GM18505 (cell line): ENCODE measurements around the gene ZCCHC14.
"Not testable (repeated sequence)": the region's sequence is repeated elsewhere in the genome, so short reads cannot be mapped to it uniquely, and the experiment has no call there.

Experiments used
- ATAC-seq: cut with Tn5 transposase; IDR thresholded peaks from one replicate; pipeline ENCODE4 v1.9.1; 2021; ENCODE audit not compliant: unreplicated experiment
- POLR2A ChIP-seq: IDR thresholded peaks from 4 replicates; pipeline ENCODE4 v1.6.1; 2011; ENCODE audit warnings: borderline replicate concordance; ENCODE audit not compliant: insufficient read depth, insufficient read length; ENCODE audit errors: extremely low read depth

ZCCHC14 gene

DNA sequence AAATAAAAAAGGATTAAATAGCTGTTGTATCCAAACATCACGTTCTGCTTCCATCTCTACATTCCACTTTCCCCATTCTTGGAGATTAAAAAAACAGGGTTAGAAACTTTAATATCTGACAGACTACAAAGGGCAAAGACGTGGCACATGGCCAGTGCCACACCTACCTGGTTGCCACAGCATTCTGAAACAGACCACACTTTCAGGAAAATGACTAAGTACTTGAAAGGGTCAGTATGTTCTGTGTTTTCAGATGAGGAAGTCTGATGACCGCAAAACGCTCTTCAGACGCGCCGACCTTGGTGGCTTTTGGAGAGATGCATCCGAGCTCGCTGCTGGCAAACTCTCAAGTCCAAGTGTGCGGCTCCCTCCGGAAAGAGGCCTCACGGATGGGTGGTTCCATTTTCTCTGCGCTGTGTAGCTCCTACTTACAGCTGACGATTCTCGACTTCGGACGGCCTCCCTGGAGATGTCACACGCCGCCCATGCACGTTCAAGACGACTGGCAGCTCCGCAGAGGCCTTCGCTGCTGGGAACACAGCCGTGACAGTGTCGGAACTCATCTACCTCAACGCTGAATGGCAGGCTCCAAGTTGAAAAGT is 85.2 kb downstream of the ZCCHC14 start:
- no peak for ATAC-seq
- no peak for TF ChIP-seq POLR2A

DNA sequence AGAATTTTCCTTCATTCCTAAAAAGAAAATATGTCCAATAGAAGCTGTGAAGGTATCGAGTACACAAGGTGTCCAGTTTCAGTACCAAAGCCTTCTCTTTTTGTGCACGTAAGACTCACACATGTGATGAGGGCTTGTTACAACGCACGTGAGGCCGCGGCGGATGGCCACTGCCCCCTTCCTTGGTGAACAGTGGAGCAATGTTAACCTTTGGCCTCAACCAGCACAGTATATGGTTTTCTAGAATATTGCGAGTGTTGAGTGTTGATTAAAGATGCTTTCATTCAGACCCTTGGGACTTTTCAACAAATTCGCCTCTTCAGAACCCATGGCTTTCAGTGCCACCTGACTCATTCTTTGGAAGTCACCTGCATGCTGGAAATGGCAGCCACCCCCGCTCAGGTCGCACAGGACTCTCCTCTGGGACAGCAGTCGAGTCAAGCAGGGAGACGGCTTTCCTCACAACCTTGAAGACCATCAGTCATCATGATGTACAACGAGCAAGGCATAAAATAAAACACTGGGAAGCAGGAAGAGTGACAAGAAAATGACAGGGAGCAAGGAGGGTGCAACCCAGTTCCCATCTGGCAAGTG is 86.2 kb downstream of the ZCCHC14 start:
- no peak for ATAC-seq
- TF ChIP-seq POLR2A: no peak

DNA sequence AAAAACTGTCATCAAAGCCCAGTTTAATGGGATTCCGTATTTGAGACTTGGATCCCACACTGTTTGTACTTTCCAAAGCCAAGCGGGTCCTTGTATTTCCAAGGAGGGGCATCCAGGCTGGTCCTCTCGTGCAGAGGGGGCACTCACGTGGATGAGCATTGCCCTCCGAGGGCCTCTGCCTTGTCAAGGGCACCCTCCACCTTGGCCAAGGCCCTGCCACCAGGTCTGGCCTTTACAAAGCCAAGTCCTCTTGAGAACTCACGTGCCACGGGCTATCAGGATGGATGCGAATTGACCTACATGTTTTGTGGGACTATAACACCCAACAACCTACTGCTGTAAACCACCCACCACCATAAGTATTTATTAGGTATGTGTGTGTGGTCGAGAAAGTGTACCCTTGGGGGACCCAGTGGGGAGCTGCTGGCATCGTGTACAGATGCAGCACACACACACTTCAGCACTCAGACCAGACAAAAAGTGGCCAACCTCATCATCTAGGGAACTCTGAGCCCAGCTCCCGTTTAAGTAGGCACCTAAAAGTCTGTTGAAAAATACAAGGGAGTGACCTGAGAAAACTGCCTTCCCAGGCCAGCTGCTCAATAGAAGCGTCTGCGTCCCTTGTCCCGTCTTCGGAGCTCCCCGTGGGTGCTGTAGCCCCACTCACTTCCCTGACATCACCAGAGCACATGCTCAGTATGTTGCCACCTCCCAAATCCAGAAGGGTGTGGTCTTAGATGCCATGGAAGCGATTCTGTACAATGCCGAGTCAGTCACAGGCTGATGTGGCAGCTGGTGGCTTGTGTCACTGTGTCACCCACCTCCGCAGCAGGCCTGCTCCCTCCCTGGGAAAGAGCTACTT is 87.8 kb downstream of the ZCCHC14 start:
- no peak for TF ChIP-seq POLR2A
- ATAC-seq: no peak

DNA sequence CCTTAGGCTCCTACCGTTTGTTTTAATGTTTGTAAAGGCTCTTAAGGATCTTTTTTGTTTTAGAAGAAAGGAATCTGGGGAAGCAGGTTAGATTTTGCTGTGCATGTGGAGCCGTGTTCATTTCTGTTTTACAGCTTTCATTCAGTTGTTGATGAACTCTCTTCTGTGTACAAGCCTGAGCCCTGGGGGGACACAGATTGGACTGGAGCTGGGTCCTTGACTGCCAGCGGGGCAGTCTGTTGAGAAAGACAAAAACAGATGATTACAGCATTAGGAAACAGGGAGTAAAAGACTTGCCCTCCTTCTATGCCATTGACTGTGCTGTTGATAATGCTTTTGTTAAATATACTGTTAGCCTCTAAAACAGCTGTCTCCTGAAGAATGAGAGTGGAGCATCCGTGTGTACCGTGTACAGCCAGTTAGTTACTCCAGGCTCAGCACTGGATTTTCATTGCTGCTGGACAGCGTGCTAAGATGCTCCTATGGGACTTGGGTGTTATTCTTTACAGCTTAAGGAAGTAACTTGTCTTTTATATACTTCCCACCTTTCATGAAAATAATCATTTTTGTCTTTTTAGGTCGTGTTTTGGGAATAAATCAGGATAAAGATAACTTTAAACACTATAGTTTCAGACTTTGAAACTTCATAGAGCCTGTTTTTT is 97.5 kb downstream of the ZCCHC14 start:
- ATAC-seq: no peak
- TF ChIP-seq POLR2A: no peak

DNA sequence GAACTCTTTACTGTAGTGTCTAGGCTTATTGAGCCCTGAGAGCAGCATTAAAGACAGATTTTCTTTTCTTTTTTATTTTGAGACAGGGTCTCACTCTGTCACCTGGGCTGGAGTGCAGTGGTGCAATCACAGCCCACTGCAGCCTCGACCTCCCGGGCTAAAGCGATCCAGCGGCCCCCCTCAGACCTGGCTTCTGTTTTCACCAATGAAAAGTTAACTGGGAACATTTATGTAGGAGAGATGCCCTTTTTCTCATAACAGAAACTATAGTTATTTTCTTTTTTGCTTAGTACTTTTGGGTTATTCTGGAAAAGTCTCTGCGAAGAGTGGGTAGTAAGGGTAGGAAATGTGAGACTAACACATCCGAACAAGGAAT is 99.2 kb downstream of the ZCCHC14 start:
- no peak for TF ChIP-seq POLR2A

DNA sequence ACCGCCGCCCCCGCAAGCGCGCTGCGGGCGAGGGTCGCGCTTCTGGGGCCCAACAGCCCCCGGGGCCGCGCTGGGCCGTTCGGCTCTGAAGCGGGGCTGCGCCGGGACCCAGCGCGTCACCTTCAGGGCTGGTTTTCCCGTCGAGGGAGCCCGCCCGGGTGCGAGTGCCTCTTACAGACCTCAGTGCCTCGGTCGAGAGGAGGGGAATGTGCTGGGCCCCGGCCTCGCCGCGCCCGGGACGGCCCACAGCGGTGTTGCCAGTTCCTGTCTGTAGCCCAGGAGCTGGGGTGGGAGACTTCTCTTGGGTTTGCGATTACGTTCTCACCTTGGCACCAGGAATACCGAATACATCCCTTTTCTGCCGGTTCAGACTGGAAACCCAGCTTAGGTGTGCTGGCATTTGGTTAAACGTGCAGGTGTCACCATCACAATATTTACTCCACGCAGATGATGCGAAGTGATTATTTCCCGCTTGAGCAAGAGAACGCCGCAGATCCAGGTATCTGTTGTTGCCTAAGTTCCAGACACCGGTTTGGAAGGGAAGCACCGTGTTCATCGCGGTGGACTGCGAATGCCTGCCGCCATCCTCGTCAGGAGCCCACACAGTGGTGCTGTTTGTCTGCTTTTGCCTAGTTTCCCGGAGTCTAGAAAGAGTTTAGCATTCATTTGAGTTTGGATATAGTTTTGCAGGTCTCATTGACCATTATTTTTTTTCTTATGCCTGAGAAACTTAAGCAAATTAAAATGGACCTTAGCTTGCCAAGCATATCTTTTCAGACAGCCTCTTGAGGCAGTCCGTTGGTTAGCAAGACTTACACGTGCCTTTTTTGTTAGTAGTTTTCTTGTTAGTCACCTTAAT is 99.8 kb downstream of the ZCCHC14 start:
- peak; percentile 8 for ATAC-seq
- TF ChIP-seq POLR2A: no peak

More for the DNA sequence above, 99.2 kb downstream of the ZCCHC14 start:
- ATAC-seq: no peak

DNA sequence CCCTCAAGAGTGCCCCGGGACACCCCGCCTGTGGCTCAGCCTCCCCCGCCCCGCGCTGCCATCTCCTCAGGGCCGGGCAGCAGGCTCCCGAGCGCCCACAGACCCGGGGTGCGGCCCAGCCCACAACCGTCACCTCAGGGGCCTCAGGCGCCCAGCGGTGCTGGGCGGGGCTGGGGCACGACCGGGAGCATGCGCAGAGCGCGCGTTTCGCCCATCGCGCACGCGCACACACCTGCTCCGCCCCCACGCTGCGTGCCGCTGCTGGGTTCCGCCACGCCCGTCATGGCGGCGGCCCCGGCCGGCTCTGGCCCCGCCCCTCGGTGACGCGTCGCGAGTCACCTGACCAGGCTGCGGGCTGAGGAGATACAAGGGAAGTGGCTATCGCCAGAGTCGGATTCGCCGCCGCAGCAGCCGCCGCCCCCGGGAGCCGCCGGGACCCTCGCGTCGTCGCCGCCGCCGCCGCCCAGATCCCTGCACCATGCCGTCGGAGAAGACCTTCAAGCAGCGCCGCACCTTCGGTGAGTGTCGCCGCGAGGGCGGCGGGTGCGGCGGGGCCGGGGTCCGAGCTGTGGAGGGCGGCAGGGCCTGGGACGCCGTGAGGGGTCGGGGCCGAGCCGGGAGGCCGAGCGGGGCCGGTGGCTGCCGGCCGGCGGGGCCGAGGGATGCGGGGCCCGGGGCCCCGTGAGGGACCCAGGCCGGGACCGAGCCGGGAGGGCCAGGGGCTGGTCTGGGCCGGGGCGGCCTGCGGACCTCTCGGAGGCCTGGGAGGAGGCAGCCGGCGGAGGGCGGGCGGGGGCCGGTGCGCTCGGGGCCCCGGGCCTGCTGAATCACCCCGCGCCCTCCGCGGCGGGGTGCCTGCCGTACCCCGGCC is 100.6 kb downstream of the ZCCHC14 start, which contains the start of gene MAP1LC3B:
Gene MAP1LC3B (plus strand): TSS at position 387 of the 871 bp plus-strand sequence. CDS start 92 bp downstream, at position 479.
- ATAC-seq: peak; percentile 61

DNA sequence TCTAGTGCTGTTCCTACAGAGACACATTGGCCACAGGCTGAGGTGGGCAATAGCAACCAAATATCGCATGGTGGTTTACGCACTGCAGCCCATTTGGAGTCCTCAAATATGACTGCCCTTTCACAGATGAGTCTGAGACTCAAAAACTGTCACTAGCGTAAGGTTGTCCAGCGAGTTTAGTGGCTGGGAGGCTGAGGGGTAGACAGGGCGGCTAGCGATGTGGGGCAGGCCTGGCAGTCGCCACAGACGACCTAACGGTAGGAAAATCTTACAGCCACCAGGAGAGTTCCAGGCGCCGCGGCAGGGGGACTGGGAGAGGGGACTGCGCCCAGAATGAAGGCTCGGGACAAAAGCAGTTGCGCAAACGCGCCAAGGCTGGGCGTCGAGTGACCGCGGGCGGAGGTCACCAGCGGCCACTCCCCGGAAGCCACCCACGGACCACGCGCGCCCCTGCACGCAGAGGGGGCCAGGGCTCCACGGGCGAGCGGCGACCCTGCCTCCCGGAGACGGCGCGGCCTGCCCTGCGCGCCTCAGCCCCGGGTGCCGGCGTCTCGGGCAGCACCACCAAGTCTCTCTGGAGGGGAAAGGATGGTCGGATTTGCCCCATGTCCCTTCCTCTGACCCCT is 101.4 kb downstream of the ZCCHC14 start:
- TF ChIP-seq POLR2A: peak; percentile 0
- ATAC-seq: no peak

More for the DNA sequence above, 100.6 kb downstream of the ZCCHC14 start, which contains the start of gene MAP1LC3B:
- TF ChIP-seq POLR2A: peak; percentile 88

DNA sequence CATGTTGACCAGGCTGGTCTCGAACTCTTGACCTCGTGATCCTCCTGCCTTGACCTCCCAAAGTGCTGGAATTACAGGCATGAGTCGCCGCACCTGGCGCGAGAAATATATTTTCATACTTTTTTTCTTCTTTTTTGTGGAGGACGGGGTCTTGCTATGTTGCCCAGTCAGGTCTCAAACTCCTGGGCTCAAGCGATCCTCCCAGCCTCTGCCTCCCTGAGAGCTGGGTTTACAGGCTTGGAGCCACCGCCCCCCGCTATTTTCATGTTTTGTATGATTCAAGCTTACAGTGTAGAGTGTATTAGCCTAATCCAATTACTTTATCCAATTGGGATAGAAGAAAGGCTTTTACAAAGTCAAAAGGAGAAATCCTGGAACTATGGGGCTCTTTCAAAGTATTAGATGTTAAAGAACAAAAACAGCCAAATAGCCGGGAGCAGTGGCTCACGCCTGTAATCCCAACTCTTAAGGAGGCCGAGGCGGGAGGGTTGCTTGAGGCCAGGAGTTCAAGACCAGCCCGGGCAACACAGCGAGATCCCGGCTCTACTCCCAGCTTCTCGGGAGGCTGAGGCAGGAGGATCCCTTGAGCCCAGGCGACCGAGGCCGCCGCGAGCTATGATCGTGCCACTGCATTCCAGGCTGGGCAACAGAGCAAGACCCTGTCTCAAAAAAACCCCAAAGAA is 102.0 kb downstream of the ZCCHC14 start:
- ATAC-seq: no peak
- TF ChIP-seq POLR2A: no peak

DNA sequence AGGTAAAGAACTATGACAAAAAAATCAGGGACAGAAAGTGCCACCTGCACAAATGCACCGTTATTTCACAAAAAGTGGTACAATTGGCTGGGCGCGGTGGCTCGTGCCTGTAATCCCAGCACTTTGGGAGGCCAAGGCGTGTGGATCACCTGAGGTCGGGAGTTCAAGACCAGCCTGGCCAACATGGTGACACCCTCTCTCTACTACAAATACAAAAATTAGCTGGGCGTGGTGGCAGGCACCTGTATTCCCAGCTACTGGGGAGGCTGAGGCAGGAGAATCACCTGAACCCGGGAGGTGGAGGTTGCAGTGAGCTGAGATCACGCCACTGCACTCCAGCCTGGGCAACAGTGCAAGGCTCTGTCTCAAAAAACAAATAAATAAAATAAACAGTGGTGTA is 102.9 kb downstream of the ZCCHC14 start:
- not testable (repeated sequence) for ATAC-seq

DNA sequence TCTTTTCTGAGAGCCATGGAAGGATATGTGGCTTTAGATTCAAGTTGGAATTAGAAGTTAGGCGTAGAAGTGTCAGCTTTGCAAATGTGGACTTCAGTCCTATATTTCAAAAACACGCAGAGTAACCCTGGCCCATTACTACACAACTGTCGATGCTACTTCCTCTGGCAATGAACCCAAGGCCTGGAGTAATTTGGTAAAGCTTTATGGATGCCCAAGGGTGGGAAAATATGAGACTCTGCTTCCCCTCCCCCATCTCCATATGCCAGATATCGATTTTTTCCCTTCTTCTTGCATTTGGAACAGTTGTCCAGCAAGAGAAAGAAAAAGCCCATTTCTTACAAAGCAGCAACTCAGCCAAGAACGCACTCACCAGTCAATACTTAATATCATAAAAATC is 103.6 kb downstream of the ZCCHC14 start:
- no peak for ATAC-seq
- TF ChIP-seq POLR2A: no peak
